IMR-90 (cell line): ENCODE results near the gene GSTM1. TPM values are rescaled to one million over a fixed set of nuclear protein-coding genes. Genes with fewer than 3 reads are reported as not detected.
"Not testable (repeated sequence)": the region's sequence is repeated elsewhere in the genome, so short reads cannot be mapped to it uniquely, and the experiment has no call there.

Source experiments
- ATAC-seq: fragments of 200-7000 bp; cut with Tn5 transposase; 2 replicates; pipeline ENCODE4 v1.9.1; 2020; ENCODE audit warnings: low read depth, mild to moderate bottlenecking, moderate library complexity
- BruUV-seq: library from RNA; stranded (reverse); fragments of 400-500 nt; replicated peaks from 2 replicates; lab custom pipeline; 2021; lab: Mats Ljungman, UMichigan
- CTCF ChIA-PET: fragments of 300-600 bp; formaldehyde crosslinking; extraction: SDS; loops from one replicate; lab custom pipeline; 2021; ENCODE audit warnings: antibody characterized with exemption; lab: Yijun Ruan, JAX
- POLR2A ChIA-PET: fragments of 300-600 bp; sonication (Branson Sonifier 250); formaldehyde crosslinking; loops from one replicate; lab custom pipeline; 2022; ENCODE audit warnings: antibody characterized with exemption; ENCODE audit not compliant: unreplicated experiment; lab: Charles Lee
- DNase-seq: peaks from one replicate; pipeline ENCODE4 v3.0.0; 2013
- H2AFZ ChIP-seq: replicated peaks from 2 replicates; pipeline ENCODE3; 2013; ENCODE audit warnings: low read length, mild to moderate bottlenecking; ENCODE audit not compliant: poor library complexity
- H2AK5ac ChIP-seq: 2 replicates; pipeline ENCODE4 v1.6.1; 2013; ENCODE audit warnings: low read depth, low read length, inconsistent platforms
- H2AK9ac ChIP-seq: replicated peaks from 2 replicates; pipeline ENCODE3; 2013; ENCODE audit warnings: mild to moderate bottlenecking, low read depth, low read length, moderate library complexity; ENCODE audit not compliant: poor library complexity
- H2BK120ac ChIP-seq: 2 replicates; pipeline ENCODE4 v1.6.1; 2013; ENCODE audit warnings: low read depth, low read length, inconsistent platforms
- H2BK15ac ChIP-seq: 3 replicates; pipeline ENCODE4 v1.6.1; 2013; ENCODE audit warnings: low read depth, low read length, inconsistent platforms
- H2BK20ac ChIP-seq: 2 replicates; pipeline ENCODE4 v1.6.1; 2013; ENCODE audit warnings: low read depth, mild to moderate bottlenecking, inconsistent platforms, low read length, moderate library complexity
- H2BK5ac ChIP-seq: 2 replicates; pipeline ENCODE4 v1.6.1; 2013; ENCODE audit warnings: mild to moderate bottlenecking, low read depth, low read length, inconsistent platforms; ENCODE audit not compliant: poor library complexity, severe bottlenecking
- H3K14ac ChIP-seq: replicated peaks from 2 replicates; pipeline ENCODE4 v1.6.1; 2013; ENCODE audit warnings: low read depth, low read length, inconsistent platforms
- H3K18ac ChIP-seq: 2 replicates; pipeline ENCODE4 v1.6.1; 2013; ENCODE audit warnings: low read depth, low read length, control low read depth
- H3K23ac ChIP-seq: 2 replicates; pipeline ENCODE4 v1.6.1; 2013; ENCODE audit warnings: low read depth, low read length, inconsistent platforms
- H3K27ac ChIP-seq: 2 replicates; pipeline ENCODE4 v1.5.1; 2013; ENCODE audit warnings: mild to moderate bottlenecking, control low read depth, low read length; ENCODE audit not compliant: insufficient read depth
- H3K27me3 ChIP-seq: 2 replicates; pipeline ENCODE4 v1.6.1; 2013; ENCODE audit warnings: low read length; ENCODE audit not compliant: control insufficient read depth, insufficient read depth
- H3K36me3 ChIP-seq: 2 replicates; pipeline ENCODE4 v1.6.1; 2013; ENCODE audit warnings: low read length, mixed read lengths; ENCODE audit not compliant: control insufficient read depth, insufficient read depth
- H3K4ac ChIP-seq: 2 replicates; pipeline ENCODE4 v1.6.1; 2013; ENCODE audit warnings: low read depth, low read length, inconsistent platforms
- H3K4me1 ChIP-seq: 2 replicates; pipeline ENCODE4 v1.6.1; 2013; ENCODE audit warnings: low read length, mixed read lengths; ENCODE audit not compliant: control insufficient read depth, insufficient read depth
- H3K4me2 ChIP-seq: 2 replicates; pipeline ENCODE4 v1.6.1; 2013; ENCODE audit warnings: low read depth, mild to moderate bottlenecking, control low read depth, low read length, moderate library complexity
- H3K4me3 ChIP-seq: 2 replicates; pipeline ENCODE4 v1.5.1; 2013; ENCODE audit warnings: low read depth, mild to moderate bottlenecking, control low read depth, low read length, moderate library complexity; ENCODE audit not compliant: insufficient read depth
- H3K56ac ChIP-seq: 2 replicates; pipeline ENCODE4 v1.6.1; 2013; ENCODE audit warnings: low read length, inconsistent platforms; ENCODE audit not compliant: insufficient read depth; ENCODE audit errors: extremely low read depth
- H3K79me1 ChIP-seq, 2 experiments: 2 replicates each; pipeline ENCODE4 v1.6.1; 2013; ENCODE audit warnings: low read length in 2 of 2, inconsistent platforms in 1 of 2, low read depth in 1 of 2
- H3K9ac ChIP-seq: 2 replicates; pipeline ENCODE4 v1.6.1; 2013; ENCODE audit warnings: low read depth, low read length, control low read depth
- H3K9me1 ChIP-seq: 2 replicates; pipeline ENCODE4 v1.6.1; 2013; ENCODE audit warnings: low read length, inconsistent platforms; ENCODE audit not compliant: insufficient read depth
- H3K9me3 ChIP-seq: 2 replicates; pipeline ENCODE4 v1.6.1; 2013; ENCODE audit warnings: low read length; ENCODE audit not compliant: control insufficient read depth, insufficient read depth
- H4K20me1 ChIP-seq: 2 replicates; pipeline ENCODE4 v1.6.1; 2013; ENCODE audit warnings: low read length, inconsistent platforms; ENCODE audit not compliant: insufficient read depth
- H4K5ac ChIP-seq: 2 replicates; pipeline ENCODE4 v1.6.1; 2013; ENCODE audit warnings: mild to moderate bottlenecking, low read depth, low read length, control low read depth
- H4K8ac ChIP-seq, 2 experiments: 2 replicates each; pipeline ENCODE4 v1.6.1; 2013; ENCODE audit warnings: low read depth in 2 of 2, low read length in 2 of 2, control low read depth in 1 of 2, inconsistent platforms in 1 of 2
- H4K91ac ChIP-seq: 2 replicates; pipeline ENCODE4 v1.6.1; 2013; ENCODE audit warnings: low read depth, low read length, inconsistent platforms; ENCODE audit not compliant: insufficient read depth
- WGBS, 2 experiments: methylation state at CpG; one replicate each; pipeline versions ENCODE4 v1.1.5 to v1.1.7; 2013; ENCODE audit warnings: missing lambda C conversion rate in 2 of 2; ENCODE audit not compliant: insufficient read length in 1 of 2; ENCODE audit errors: extremely low coverage in 2 of 2; 5-methylcytosine and 5-hydroxymethylcytosine counted together
- dilution Hi-C: fragments of 300-500 bp; cut with HindIII; formaldehyde crosslinking; loops from one replicate; pipeline ENCODE4 v1.14.3; 2018; ENCODE audit warnings: low sequenced_read_pairs; ENCODE audit not compliant: unreplicated experiment
- in situ Hi-C: fragments of 300-500 bp; cut with MboI; formaldehyde crosslinking; loops from 3 replicates; pipeline ENCODE4 v1.14.3; 2019; ENCODE audit warnings: low sequenced_read_pairs, inconsistent platforms, mixed read lengths
- intact Hi-C: fragments of 100-400 bp; cut with micrococcal nuclease; formaldehyde crosslinking; loops from 2 replicates; pipeline ENCODE4 v1.10.0; 2022
- polyA plus RNA-seq, 3 experiments: library from polyadenylated mRNA; depleted of rRNA; stranded (reverse); fragments of >200 nt; gene quantifications; 2 replicates each; pipeline ENCODE4 v1.2.3, GENCODE V29; 2012; ENCODE audit warnings: low replicate concordance in 1 of 3
- total RNA-seq: library from RNA; depleted of rRNA; stranded (reverse); fragments of >200 nt; gene quantifications from 2 replicates; pipeline ENCODE4 v1.2.3, GENCODE V29; 2012

The GSTM1 gene
- total and polyA plus RNA-seq, 2 of the 4 experiments (the other 2 are of a cell fraction): not detected

- H3K4me1 ChIP-seq, H3K9me1 ChIP-seq, H3K79me1 ChIP-seq, dilution Hi-C loops, H2AK9ac ChIP-seq, ATAC-seq, H3K18ac ChIP-seq, BruUV-seq, H4K5ac ChIP-seq, intact Hi-C loops, H3K56ac ChIP-seq, H2BK20ac ChIP-seq, H3K4me3 ChIP-seq, H2BK15ac ChIP-seq, H2AFZ ChIP-seq, CTCF ChIA-PET, H4K8ac ChIP-seq, H3K9ac ChIP-seq, H3K9me3 ChIP-seq, DNase-seq, H3K36me3 ChIP-seq, H2BK5ac ChIP-seq, H4K20me1 ChIP-seq, in situ Hi-C loops, H4K91ac ChIP-seq, H3K27me3 ChIP-seq, H2AK5ac ChIP-seq, H3K4ac ChIP-seq, H3K14ac ChIP-seq, H3K23ac ChIP-seq, H2BK120ac ChIP-seq, POLR2A ChIA-PET, H3K27ac ChIP-seq, H3K4me2 ChIP-seq: not testable (repeated sequence)
- WGBS, 2 experiments: no CpG with 5 or more reads among the region's 5 CpGs
Measured at GRCh38 chr1:109694400-109694799, 6.8 kb downstream of the GSTM1 start.

GRCh38 chr1:109695138-109695537 lies 7.5 kb downstream of the GSTM1 start:
- H2BK120ac ChIP-seq, H3K4me2 ChIP-seq, H4K5ac ChIP-seq, H3K4me3 ChIP-seq, H2BK20ac ChIP-seq, H3K9ac ChIP-seq, H2AK9ac ChIP-seq, H4K91ac ChIP-seq, H3K79me1 ChIP-seq, H3K18ac ChIP-seq, H3K4ac ChIP-seq, in situ Hi-C loops, dilution Hi-C loops, POLR2A ChIA-PET, H2AFZ ChIP-seq, H3K23ac ChIP-seq, ATAC-seq, H3K27me3 ChIP-seq, H3K36me3 ChIP-seq, BruUV-seq, H2AK5ac ChIP-seq, DNase-seq, H3K14ac ChIP-seq, H3K9me1 ChIP-seq, H3K27ac ChIP-seq, H3K4me1 ChIP-seq, CTCF ChIA-PET, H2BK5ac ChIP-seq, H3K9me3 ChIP-seq, H4K20me1 ChIP-seq, H2BK15ac ChIP-seq, intact Hi-C loops, H3K56ac ChIP-seq, H4K8ac ChIP-seq: not testable (repeated sequence)
- no CpG with 5 or more reads among the region's 3 CpGs for WGBS, 2 experiments
